SH-SY5Y (cell line): ENCODE data around the gene INO80.

Experiments
- GATA2 ChIP-seq: IDR thresholded peaks from 2 replicates; pipeline ENCODE4 v1.6.1; 2011; ENCODE audit warnings: mild to moderate bottlenecking, low read depth, low read length
- GATA3 ChIP-seq: IDR thresholded peaks from 2 replicates; pipeline ENCODE4 v1.6.1; 2011; ENCODE audit warnings: low read depth, mild to moderate bottlenecking, low read length, moderate library complexity

INO80 gene

DNA sequence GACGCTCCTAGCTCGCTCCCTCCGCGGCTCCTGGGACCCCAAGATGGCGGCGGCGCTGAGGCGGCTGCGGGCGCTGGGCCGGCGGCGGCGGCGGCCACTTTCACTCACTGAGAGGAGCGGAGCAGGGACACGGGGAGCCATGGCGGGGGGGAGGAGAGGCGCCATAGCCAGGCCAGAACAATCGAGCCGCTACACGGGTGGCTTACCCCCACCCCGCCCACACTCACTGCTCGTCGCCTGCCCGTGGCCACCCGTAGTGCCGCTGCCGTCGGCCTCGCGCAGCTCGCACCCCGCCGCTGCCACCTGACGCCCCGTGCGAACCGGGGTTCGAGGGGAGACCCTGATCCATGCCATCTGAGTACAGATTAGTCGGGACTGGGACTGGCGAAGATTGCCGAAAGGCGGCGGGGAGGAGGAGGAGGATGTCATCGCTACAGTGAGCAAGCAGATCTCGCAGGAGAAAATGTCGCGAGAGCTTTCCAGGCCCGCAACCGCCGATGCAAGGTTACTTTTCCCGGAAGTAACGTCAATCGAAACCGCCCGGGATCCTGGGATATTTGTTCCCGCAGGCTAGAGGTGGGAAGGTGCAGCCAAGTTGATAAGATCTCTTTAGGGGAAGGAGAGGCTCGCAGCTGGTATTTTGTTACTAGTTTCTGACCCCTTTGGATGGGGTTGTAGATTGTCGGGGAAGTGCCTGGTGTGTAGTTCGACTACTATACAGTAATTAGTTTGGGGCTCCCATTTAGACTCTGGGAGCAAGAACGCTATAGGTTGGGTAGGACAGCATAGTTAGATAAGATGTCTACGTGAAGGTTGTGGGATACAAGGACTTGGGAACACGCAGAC lies at the start of gene INO80:
Gene INO80, minus strand, starts transcription at position 165 of the 846 bp plus-strand sequence. CDS start 19,970 bp downstream, outside the sequence.
- TF ChIP-seq GATA2 (peak; percentile 97), GATA3 (peak; percentile 77)

DNA sequence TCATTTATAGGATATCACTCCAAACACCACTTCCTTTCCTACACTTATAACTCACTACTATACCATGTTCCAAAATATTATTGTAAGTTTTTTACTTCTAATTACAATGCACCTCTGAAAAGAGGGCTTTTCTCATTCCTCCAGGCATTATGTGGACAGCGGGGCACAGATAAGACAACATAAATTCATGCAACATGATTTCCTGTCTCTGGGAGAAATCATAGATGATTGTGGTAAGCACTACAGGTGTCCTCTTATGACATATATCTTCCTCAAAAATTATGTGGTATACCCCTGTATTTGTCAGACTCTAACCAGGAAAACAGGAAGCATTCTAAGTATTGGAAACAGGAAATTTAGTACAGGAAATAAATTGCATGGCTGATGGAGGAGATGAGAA lies 45.7 kb upstream of the INO80 start:
- TF ChIP-seq GATA3 = no peak

- TF ChIP-seq GATA2 = no peak
- TF ChIP-seq GATA3 = no peak
These were observed 45.3 kb upstream of the INO80 start for GRCh38 chr15:41161336-41161735.

- TF ChIP-seq GATA3 (no peak), GATA2 (no peak)
These were observed 44.7 kb upstream of the INO80 start for GRCh38 chr15:41160639-41161315.

GRCh38 chr15:41154412-41154811 lies 38.3 kb upstream of the INO80 start:
- TF ChIP-seq GATA3 (no peak), GATA2 (no peak)

DNA sequence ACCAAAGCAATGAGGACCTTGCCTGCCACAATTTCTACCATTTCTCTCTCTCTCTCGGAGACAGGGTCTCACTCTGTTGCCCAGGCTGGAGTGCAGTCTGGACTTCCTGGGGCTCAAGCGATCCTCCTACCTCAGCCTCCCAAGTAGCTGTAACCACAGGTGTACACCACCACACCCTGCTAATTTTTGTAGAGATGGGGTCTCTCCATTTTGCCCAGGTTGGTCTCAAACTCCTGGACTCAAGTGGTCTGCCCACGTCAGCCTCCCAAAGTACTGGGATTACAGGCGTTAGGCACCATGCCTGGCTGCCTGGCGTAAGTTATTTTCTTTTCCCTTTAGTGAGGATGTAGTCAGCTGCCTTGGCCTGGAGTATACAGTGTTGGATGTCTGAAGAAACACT lies 37.7 kb upstream of the INO80 start:
- no peak for TF ChIP-seq GATA3
- TF ChIP-seq GATA2 = no peak

- TF ChIP-seq GATA2 (no peak), GATA3 (no peak)
These were observed 35.4 kb upstream of the INO80 start for GRCh38 chr15:41151451-41152005.

GRCh38 chr15:41150279-41150678 lies 34.2 kb upstream of the INO80 start:
- TF ChIP-seq GATA3 (no peak), GATA2 (no peak)

DNA sequence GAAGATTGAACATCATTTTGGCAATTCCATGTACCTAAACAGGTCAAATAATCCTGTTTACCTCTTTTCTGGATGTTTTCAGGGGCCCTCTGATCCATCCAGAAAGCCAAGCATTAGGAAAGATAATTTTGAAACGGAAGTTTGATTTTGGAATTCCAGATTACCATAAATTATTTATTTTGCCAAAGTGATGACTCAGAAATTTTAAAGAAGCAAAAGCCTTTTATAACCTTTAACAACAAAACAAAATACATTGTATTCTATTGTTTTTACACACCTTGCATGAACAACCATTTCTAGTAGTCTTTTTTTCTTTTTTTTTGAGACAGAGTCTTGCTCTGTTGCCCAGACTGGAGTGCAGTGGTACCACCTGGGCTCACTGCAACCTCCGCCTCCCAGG lies 32.0 kb upstream of the INO80 start:
- no peak for TF ChIP-seq GATA2
- TF ChIP-seq GATA3 = no peak

GRCh38 chr15:41139619-41140018 lies 23.5 kb upstream of the INO80 start:
- no peak for TF ChIP-seq GATA3
- no peak for TF ChIP-seq GATA2

DNA sequence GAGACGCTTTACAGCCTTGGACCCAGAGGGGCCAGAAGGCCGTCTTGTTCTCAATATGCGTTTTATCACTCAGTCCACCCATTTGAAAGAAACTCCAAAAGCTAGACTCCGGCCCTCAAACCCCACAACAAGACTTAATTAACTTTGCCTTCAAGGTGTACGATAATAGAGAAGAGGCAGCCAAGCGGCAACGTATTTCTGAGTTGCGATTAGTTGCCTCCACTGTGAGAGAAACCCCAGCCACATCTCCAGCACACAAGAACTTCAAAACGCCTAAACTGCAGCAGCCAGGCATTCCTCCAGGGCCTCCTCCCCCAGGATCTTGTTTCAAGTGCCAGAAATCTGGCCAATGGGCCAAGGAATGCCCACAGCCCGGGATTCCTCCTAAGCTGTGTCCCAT lies 17.4 kb upstream of the INO80 start:
- TF ChIP-seq GATA2 (no peak), GATA3 (no peak)

GRCh38 chr15:41128174-41128902 lies 12.3 kb upstream of the INO80 start:
- TF ChIP-seq GATA2 (no peak), GATA3 (no peak)

DNA sequence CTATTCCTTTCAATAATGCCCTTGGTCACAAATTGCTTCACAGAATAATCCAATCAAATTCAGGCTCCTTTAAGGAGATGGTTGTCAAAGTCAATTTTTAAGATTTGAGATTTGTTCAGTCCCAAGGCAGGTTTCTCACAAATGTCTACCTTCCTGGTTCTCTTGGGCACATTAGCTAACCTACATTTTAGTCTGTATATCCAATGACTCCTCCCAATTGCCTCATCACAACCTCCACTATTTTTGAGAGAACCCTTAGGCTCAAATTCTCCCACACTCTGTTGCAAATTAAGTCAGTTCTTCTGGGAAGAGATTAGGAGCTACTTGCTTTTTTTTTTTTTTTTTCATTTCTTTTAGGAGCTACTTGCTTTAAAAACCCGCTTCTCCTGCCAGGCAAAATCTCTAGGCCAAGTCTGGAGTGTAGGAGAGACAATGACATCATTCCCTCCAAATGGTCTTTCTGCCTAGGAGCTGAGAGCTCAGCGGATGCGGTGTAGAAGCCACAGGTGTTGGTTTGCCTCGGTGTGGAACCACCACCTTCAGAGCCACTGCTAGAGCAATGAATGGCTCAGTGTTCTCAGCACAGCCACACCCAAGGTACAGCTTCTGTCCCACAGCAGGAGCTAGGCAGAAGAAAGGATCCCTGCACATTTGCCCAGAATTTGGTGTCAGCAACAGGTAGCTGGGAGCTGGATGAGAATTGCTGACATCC lies 10.0 kb upstream of the INO80 start:
- no peak for TF ChIP-seq GATA3
- TF ChIP-seq GATA2 = no peak

DNA sequence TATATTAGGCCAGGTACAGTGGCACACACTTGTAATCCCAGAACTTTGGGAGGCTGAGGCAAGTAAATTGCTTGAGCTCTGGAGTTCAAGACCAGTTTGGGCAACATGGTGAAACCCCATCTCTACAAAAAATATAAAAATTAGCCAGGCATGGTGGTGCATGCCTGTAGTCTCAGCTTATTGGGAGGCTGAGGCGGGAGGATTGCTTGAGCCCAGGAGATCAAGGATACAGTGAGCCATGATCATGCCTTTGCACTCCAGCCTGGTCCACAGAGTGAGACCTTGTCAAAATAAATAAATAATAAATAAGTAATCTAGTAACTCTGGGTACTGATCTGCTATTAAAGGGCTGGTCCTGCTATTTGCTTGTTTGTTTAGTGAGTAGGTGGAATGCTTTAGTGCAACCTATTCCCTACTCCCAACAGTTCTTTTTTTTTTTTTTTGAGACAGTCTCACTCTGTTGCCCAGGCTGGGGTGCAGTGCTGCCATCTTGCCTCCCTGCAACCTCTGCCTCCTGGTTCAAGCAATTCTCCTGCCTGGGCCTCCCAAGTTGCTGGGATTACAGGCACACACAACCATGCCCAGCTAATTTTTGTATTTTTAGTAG lies 9.1 kb upstream of the INO80 start:
- TF ChIP-seq GATA3 (no peak), GATA2 (no peak)
